Measurements from ENCODE around the gene CC2D1B.

- no peak for TF ChIP-seq CTCF (IDR thresholded peaks at IDR 0.05)
- no peak for TF ChIP-seq POLR2A (IDR thresholded peaks at IDR 0.05)
- no peak for TF ChIP-seq EP300 (IDR thresholded peaks at IDR 0.05)
Observed at GRCh38 chr1:52403566-52404115, 37.6 kb upstream of the CC2D1B start.
